Activated CD4-positive, alpha-beta T cell treated with anti-CD3 and anti-CD28 coated beads, Interleukin-2, Interleukin-4, amounts not matched to agents 100 ng/mL and 50 ng/mL, durations not matched to agents 16 hours and 8 hours (primary cell): ENCODE measurements around the gene EIF2S2.

Experiments used
- DNase-seq: peaks from one replicate; pipeline ENCODE4 v3.0.0-alpha.2; 2020; ENCODE audit warnings: low spot score

Gene EIF2S2

DNA sequence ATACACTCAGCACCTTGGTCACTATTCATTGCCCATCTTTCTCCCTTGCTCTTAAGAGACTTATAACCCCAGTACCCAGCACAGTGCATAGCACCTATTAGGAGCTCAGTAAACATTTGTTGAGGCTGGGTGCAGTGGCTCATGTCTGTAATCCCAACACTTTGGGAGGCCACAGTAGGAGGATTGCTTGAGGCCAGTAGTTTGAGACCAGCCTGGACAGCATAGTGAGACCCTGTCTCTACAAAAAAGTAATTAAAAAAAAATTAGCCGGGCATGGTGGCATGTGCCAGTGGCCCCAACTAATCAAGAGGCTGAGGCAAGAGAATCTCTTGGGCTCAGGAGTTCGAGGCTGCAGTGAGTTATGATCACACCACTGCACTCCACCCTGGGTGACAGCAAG is 8.2 kb upstream of the EIF2S2 start:
- no peak for DNase-seq

DNA sequence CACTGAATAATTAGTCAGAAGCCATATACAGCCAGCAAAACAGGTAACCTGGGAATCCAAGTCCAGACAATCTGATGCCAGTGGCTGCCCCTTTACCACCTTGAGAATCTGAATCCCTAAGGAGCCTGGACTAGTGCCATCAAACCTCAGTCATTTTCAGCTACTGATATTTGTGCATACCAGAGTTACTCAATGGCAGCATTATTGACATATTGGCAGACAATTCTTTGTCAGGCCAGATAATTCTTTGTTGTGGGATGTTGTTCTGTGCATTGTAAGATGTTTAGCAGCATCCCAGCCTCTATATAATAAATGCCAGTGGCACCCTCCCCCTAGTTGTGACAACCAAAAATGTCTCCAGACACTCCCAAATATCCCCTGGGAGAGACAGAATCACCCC is 3.2 kb upstream of the EIF2S2 start:
- DNase-seq = no peak

DNA sequence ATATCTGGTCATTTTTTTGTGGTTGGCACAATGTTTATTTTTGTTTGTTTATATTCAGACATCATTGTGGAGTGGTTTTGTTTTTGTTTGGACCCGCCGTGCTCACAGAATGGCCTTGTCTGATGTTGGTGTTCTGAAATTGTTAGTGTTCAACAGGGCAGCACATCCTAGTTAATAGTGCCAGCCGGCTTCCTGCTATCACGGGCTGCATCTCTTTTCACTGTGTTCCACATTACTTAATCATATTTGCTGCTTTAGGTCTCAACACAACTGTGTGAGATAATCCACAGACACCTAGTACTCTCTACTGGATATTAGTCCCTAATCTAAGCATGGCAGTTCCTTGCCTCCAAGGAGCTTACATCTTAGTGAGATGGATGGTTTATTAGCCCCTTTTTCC is 2.8 kb upstream of the EIF2S2 start:
- no peak for DNase-seq

DNA sequence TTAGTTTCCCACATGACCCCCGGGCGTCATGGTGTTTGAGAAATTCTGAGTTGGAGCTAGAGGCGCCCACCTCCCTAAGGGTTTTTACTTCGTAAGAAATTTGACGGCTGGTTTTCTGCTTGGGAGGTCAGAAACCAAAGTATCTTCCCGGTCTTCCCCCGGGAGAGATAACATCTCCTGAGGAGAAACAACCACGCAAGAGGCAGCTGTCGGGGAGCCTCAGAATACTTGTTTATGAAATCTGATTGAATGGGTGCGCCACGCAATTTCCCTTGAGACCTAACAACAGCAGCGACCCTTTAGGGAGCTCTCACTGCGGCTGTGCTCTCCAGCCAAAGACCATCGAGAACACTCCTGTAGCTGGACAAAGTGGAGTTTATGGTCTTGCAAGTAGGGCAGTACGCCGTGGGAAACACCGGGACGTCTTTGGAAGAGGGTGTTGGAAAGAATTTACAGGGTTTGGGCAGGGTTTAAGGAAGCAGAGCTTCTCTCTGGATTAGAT is 608 bp upstream of the EIF2S2 start:
- DNase-seq = no peak

DNA sequence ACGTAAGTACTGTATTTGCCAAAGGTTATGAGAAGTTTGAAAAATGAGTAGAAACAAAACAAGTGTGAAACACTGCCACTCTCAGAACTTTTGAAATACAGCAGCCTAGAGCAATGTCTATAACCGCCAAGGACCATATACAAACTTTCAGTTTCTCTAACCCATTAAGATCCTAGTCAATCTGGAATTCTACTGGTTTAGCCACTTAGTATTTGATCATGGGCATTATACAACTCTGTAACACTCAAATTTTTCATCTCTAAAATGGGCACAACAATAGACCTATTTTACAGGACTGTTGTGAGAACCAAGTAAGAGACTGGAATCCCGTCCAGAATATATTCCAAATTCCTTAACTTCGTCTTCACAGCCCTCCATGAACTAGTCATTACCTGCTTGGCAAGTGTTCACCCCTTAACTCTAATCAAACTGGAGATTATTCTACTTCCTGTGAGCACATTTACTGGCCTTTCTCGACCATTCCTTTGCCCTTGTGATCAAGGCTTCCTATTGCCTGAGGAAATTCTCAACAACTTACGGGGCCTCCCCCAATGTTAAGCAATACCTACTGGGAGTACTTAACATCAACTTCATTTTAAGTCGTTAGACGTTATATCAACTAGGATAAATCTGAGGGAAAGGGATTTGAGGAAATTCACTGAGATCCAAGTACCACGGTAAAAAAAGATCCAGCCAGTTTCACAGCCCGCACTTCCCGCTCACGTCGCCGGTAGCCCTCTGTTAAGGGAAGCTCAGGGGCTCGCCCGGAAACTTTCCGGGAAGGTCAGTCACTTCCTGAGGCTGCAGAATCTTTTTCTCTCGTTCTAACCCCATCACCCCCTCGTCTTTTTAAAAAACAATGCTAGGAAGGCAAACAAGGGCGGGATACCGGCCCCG is 1.1 kb downstream of the EIF2S2 start:
- peak; percentile 56 for DNase-seq

DNA sequence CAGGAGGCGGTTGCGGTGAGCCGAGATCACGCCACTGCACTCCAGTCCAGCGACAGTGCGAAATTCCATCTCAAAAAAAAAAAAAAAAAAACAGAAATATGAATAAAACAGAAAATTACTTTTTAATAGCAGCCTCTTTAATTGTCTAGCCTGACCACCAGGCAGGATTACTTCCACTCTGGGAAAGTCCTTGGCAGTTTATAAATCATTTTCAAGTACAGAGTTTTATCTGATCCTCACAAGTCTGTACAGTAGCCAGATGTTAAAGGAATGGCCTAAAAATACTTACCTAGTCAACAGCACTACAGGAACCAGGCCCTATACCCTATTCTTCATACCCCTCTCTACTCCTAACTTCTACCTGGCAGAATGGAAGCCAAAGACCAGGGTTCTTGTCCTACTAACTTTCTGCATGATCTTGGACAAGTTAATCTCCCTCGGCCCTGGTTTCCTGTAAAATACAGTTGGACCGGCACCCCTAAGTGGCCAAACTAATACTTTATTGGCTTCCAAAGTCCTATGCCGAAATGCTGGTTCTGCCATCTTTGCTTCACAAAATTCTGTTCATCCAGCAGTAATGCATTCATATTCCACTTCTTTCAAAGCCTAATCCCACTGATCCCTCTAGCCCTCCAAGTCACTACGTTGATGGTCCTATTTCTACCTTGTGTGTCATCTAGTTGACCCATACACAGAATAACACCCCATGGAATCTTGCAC is 1.9 kb downstream of the EIF2S2 start:
- no peak for DNase-seq

DNA sequence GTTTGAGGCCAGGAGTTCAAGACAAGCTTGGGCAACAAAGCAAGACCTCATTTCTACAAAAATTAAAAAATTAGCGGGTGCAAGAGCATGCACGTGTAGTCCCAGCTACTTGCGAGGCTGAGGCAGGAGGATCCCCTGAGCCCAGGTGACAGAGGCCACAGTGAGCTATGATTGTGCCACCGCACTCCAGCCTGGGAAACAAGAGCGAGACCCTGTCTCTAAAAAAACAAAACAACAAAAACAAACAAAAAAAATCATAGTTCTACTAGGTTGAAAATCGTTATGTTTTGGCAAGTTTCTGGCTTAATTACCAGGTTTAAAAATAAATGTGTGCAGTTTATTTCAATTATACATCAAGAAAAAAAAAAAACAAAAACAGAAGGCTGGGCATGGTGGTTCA is 2.6 kb downstream of the EIF2S2 start:
- no peak for DNase-seq

DNA sequence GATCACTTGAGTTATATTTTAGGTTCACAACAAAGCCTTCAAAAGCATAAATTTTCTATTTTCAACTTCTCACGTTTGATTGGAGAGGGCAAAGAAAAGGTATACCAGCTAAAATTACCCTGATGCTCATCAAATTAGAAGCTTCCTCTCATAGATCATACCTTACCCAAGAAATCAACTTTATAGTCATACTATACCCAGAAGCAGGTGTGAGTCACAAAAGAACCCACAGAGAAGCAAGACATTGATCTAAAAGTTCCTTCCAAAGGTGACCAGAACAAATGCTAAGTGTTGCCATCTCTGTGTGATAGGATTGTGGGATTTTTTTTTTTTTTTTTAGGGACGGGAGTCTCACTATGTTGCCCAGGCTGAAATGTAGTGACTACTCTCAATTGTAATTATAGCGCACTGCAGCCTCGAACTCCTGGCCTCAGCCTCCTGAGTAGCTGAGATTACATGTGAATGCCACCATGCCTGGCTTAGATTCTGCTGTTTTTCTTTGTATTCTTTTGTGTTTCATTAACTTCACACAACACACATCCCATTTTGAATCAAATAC is 3.3 kb downstream of the EIF2S2 start:
- DNase-seq = peak; percentile 49

DNA sequence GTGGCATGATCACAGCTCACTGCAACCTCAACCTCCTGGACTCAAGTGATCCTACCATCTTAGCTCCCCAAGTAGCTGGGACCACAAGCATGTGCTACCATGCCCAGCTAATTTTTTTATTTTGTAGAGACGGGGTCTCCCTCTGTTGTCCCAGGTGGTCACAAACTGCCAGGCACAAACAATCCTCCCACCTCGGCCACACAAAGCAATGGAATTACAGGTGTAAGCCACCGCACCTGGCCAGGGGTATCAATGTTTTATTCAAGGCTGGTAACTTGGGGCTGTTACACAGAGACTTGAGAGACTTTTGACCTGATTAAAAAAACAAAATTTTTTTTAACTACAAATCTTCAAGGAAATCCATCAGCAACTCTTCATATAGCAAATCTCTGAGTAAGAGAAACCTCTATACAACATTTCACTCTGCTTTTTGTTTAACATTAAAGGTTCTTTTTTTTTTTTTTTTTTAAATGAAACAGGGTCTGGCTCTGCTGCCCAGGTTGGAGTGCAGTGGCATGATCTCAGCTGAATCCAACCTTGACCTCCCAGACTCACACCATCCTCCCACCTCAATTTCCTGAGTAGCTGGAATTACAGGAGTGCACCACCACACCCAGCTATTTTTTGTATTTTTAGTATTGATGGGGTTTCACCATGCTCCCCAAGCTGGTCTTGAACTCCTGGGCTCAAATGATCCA is 5.9 kb downstream of the EIF2S2 start:
- DNase-seq = no peak

DNA sequence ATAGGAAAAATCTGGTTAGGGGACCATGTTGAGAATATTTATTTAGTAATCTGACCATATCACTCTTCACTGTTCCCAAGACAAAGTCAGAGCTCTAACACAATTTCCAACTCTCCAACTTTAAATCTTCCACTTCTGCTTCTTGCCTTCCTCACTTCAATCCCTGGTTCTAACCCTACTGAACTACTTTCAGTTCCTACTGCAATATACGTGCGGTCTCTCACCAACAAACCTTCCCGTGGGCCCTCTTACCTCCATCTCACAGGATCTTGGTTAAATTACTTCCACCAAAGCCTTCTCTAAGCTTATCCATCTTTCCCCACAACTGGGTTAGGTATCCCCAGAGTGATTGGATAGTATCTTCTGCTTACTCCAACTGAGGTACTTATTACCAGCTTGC is 8.0 kb downstream of the EIF2S2 start:
- DNase-seq = no peak

DNA sequence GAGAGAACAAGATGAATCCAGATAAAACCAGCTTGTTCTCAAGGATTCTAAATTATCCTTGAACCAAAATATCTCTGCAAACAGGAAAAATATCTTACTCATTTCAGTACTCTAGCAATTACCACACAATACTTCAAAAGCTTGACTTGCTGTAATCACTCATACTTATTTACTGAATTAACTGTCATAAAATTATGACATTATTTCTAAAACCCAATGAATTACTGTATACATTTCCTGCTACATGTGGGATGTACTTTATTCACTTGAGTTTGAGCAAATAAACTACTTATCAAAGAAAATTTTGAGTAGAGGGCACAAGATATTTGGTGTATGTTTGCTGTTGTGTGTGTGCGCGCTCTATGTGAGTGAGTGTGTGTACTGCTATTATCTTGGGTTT is 9.7 kb downstream of the EIF2S2 start:
- peak; percentile 13 for DNase-seq

DNA sequence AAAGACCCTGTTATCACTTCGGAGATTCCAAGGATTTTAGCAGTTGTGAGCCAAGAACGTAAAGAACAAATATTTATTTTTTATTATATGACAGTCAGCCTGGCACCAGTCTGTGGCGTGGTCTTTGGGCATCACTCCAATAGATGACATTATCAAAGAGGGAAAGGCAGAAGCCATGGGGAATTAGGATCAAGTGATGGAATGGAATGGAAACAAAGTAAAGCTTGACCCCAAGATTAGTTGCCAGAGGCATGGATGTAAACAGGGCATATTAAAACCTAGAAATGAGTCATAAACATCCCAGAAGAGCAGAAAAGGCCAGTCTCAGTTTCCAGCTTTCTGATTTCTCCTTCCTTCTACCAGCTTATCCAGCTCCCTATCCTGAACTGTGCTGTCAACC is 11.5 kb downstream of the EIF2S2 start:
- DNase-seq = no peak

DNA sequence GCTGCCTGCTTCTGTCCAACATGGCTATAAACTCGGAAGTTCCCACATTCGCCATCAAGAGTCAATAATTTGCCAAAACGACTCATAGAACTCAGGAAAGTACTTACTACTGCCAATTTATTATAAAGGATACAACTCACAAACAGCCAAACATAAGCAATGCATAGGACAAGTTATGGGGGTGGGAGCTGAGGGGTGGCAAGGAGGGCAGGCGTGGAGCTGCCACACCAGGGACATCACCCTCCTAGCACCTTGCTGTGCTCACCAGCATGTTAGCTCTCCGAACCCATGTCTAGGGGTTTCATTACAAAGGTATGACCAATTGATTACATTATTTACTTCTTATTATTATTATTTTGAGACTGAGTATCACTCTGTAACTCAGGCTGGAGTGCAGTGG is 12.4 kb downstream of the EIF2S2 start:
- DNase-seq = no peak

DNA sequence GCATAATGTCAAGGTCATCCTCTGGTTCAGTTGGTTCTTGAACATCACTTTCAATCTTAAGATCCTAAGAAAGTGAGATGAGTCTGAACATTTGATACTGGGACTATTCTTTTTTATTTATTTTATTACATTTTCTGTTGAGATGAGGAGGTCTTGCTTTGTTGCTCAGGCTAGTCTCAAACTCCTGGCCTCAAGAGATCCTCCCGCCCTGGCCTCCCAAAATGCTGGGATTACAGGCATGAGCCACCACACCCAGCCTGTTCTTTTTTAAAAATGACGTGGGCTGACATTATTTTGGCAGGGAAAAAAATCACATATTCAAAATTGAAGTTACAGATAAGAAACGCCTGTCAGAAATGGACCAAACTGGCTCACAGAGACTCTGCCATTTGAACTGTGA is 13.5 kb downstream of the EIF2S2 start:
- DNase-seq = no peak

DNA sequence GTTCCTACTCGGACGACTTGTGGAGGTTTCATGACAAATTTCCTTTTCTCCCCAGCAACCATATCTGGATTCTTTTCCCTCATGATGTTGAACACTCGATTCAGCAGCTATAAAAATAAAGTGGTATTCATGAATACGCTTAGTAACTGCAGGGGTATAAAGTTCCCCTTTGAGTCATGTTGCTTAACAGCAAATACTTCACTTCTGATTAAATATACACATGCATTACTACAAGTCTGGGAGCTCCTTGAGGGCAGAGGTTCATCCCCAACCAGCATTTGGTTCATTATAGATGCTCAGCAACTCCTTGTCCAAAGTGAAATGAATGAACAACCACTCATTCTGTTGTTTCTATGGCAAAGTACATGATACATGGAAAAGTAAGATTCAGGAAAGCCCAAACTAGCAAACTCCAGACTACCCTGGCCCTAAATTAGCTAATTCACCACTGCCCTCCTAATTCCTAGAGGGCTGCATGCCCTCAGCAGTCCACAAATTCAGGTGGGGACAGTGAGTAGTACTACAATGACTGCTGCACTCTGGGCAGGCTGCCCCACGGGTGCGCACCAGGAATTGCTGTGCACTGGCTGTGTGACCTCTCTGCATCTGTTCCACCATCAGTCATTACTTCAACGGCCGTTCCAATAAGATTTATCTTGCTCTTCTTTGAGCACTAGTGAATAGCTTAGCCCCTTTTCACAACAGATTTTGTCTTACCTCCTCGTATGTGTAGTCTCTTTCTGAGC is 15.2 kb downstream of the EIF2S2 start:
- no peak for DNase-seq

DNA sequence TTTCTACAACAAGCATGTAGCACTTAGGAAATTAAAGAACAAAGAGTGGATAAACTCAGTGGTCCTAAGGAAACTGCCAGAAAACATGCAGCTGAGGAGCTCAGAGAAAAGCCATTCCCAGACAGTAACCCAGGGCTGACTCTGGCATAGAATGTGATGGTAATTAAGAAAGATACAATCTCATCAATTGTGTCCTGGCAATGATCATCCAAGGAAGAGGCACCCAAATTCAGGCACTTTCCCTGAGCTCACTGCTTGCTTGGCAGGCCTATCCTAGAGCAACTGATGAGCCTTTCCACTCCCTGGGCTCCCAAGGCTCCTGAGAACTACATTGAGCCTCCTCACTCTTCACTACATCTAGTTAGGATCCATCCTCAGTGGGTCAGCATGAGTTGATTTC is 16.2 kb downstream of the EIF2S2 start:
- DNase-seq = no peak

DNA sequence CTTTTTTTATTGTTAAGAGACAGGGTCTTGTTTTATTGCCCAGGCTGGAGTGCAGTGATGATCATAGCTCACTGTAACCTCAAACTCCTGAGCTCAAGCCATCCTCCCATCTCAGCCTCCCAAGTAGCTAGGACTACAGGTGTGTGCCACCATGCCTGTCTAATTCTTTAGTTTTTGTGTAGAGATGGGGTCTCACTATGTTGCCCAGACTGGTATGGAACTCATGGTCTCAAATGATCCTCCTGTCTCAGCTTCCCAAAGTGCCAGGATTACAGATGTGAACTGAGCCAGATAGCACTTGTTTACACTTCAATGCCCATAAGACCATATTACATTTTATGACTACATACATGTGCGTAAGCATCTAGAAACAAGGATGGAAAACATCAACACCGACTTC is 18.1 kb downstream of the EIF2S2 start:
- DNase-seq = no peak

DNA sequence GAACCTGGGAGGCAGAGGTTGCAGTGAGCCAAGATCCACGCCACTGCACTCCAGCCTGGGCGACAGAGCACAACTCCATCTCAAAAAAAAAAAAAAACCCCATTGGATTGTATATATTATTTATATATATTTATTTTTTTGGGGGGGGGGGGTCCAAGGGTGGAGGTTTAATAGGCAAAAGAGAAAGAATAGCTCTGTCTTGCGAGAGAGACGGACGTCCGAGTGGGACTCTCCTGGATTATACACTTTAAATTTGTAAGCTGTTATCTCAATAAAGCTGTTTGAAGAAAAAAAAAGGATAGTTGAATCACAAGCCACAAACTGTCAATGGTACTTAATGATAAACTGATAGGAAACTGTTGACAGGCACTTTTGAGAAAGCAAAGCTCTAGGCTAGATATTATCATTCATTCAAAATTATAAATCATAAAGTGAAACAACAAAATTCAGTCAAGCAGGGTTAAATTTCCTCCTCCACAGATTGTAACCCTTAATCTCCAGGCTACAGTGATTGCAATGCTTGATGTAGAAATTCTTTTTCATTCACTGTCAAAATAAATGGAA is 20.3 kb downstream of the EIF2S2 start:
- DNase-seq = no peak

DNA sequence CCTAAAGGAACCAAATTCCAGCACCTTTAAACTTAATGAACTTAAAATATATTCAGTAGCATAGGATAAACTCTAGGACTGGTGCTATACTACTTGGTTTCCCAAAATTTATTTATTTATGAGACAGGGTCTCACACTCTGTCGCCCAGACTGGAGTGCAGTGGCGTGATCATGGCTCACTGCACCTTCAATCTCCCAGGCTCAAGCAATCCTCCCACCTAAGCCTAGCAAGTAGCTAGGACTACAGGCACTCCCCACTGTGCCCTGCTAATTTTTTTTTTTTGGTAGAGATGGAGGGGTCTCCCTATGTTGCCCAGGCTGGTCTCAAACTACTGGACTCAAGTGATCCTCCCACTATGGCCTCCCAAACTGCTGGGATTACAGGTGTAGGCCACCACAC is 21.4 kb downstream of the EIF2S2 start:
- DNase-seq = no peak

DNA sequence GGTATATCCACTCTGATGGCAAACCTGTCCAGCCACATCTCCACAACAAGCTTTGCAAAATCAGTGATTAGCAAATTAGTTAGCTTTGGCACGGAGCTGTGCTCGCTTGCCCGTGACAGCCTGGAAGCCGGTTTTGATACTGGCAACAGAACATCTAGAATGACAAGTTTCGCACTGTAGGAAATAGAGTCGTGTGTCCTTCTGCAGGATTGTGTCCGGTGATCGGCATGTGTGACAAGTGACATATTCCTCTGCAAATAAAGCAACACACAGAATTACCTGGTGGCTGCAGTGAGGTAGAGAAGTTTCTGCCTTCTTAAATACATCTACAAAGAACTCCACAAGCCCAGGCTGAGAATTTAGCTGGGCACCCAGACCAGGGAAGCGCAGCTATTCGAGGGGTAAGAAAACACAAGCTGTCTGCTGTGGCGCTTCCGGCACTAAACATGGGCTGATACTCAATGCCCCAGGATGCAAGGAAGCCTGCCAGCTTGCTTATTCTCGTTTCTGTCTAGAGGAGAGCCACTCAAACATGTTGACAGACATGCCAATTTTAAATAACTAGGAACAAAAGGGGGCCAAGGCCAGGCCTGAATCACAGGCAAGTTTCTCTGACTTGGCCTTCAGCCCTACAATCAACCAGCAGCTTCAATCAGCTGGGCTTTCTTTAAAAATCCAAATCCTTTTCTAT is 22.2 kb downstream of the EIF2S2 start:
- DNase-seq = no peak

DNA sequence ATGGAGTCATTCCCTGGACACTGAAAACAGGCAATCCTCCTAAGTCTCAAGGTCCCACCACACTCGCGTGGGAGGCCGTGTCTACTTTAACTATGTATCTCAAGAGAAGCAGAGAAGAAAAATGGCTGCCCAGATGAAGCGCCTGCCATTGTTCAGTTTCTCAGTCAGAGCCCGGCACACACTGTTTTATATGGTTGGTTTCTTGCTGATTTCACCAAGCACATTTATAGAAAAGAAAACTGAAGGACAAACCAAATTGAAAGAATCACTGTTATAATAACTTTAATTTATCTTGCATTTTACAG is 22.9 kb downstream of the EIF2S2 start:
- DNase-seq = no peak
